GM12864 (cell line): ENCODE measurements around the gene DLGAP4.

Experiments
- DNase-seq: peaks from one replicate; pipeline ENCODE4 v3.0.0-alpha.2; 2011; ENCODE audit warnings: low read depth
- H3K4me3 ChIP-seq: 2 replicates; pipeline ENCODE4 v1.5.1; 2011; ENCODE audit warnings: mild to moderate bottlenecking, low read depth, low read length, control low read depth
- CTCF ChIP-seq: IDR thresholded peaks from 2 replicates; pipeline ENCODE4 v1.5.1; 2011; ENCODE audit warnings: low read depth, mild to moderate bottlenecking, moderate library complexity, low read length, control low read depth, inconsistent platforms; ENCODE audit errors: missing control alignments

Gene DLGAP4

GRCh38 chr20:36304786-36305495 lies 1.2 kb upstream of the DLGAP4 start:
- H3K4me3 ChIP-seq: no peak overlapping the region
- DNase-seq: no peak
- TF ChIP-seq CTCF: no peak

- H3K4me3 ChIP-seq: no peak overlapping the region
- TF ChIP-seq CTCF: no peak
- DNase-seq: no peak
These were observed 643 bp downstream of the DLGAP4 start for GRCh38 chr20:36306553-36307411.

GRCh38 chr20:36307412-36308325 lies 1.5 kb downstream of the DLGAP4 start:
- DNase-seq: no peak
- TF ChIP-seq CTCF: no peak
- no peak overlapping the region for H3K4me3 ChIP-seq

- no peak for DNase-seq
- H3K4me3 ChIP-seq: no peak overlapping the region
- no peak for TF ChIP-seq CTCF
These were observed 2.2 kb downstream of the DLGAP4 start for GRCh38 chr20:36308353-36308752.

GRCh38 chr20:36308986-36309385 lies 2.8 kb downstream of the DLGAP4 start:
- no peak for TF ChIP-seq CTCF
- no peak for DNase-seq

GRCh38 chr20:36309643-36310042 lies 3.5 kb downstream of the DLGAP4 start:
- no peak for TF ChIP-seq CTCF
- no peak overlapping the region for H3K4me3 ChIP-seq
- no peak for DNase-seq

More at GRCh38 chr20:36308986-36309385, 2.8 kb downstream of the DLGAP4 start:
- no peak overlapping the region for H3K4me3 ChIP-seq
